Keratinocyte (primary cell): ENCODE measurements around the gene OSBPL5. TPM values are rescaled to one million over a fixed set of nuclear protein-coding genes. Genes with fewer than 3 reads are reported as not detected.

Experiments
- DNase-seq: peaks from one replicate; pipeline ENCODE4 v3.0.0-alpha.2; 2011; ENCODE audit warnings: low read depth, missing footprints, low spot score
- FAIRE-seq: peaks from 2 replicates; lab custom pipeline; 2011; peaks lifted over from hg19 to GRCh38; lab: Jason Lieb, UNC
- H2AFZ ChIP-seq: 2 replicates; pipeline ENCODE4 v1.6.0; 2012; ENCODE audit warnings: low read length, control low read depth, inconsistent platforms; ENCODE audit not compliant: control insufficient read depth
- H3K27ac ChIP-seq: 2 replicates; pipeline ENCODE4 v1.5.1; 2011; ENCODE audit warnings: low read length; ENCODE audit not compliant: control insufficient read depth, insufficient read depth
- H3K27me3 ChIP-seq: 3 replicates; pipeline ENCODE4 v1.6.0; 2011; ENCODE audit warnings: low read length; ENCODE audit not compliant: control insufficient read depth, insufficient read depth; ENCODE audit errors: extremely low read depth
- H3K36me3 ChIP-seq, 2 experiments: 2 replicates in 1 of 2; 3 replicates in 1 of 2; pipeline ENCODE4 v1.5.1; 2011; ENCODE audit warnings: low read length in 2 of 2, mild to moderate bottlenecking in 1 of 2; ENCODE audit not compliant: control insufficient read depth in 2 of 2, insufficient read depth in 2 of 2; ENCODE audit errors: extremely low read depth in 1 of 2
- H3K4me1 ChIP-seq: 3 replicates; pipeline ENCODE4 v1.5.1; 2011; ENCODE audit warnings: low read length; ENCODE audit not compliant: control insufficient read depth, insufficient read depth; ENCODE audit errors: extremely low read depth
- H3K4me2 ChIP-seq: 3 replicates; pipeline ENCODE4 v1.6.0; 2011; ENCODE audit warnings: low read depth, low read length; ENCODE audit not compliant: control insufficient read depth, insufficient read depth; ENCODE audit errors: extremely low read depth
- H3K4me3 ChIP-seq, 3 experiments: fragments of 200-600 bp in 1 of 3; sonication (generic) in 1 of 3; 2 replicates in 2 of 3; 3 replicates in 1 of 3; pipeline ENCODE4 v1.5.1; 2011 to 2016; ENCODE audit warnings: low read length in 3 of 3, mild to moderate bottlenecking in 3 of 3, control low read depth in 2 of 3, inconsistent platforms in 1 of 3, low read depth in 1 of 3, mixed read lengths in 1 of 3, mixed run types in 1 of 3, moderate library complexity in 1 of 3; ENCODE audit not compliant: control insufficient read depth in 2 of 3, insufficient read depth in 2 of 3; ENCODE audit errors: extremely low read depth in 1 of 3
- H3K79me2 ChIP-seq: 2 replicates; pipeline ENCODE4 v1.6.0; 2012; ENCODE audit warnings: low read length; ENCODE audit not compliant: control insufficient read depth, insufficient read depth
- H3K9ac ChIP-seq: 3 replicates; pipeline ENCODE4 v1.6.0; 2011; ENCODE audit warnings: low read length; ENCODE audit not compliant: control insufficient read depth, insufficient read depth; ENCODE audit errors: extremely low read depth
- H3K9me1 ChIP-seq: 3 replicates; pipeline ENCODE4 v1.6.0; 2011; ENCODE audit warnings: low read length; ENCODE audit not compliant: control insufficient read depth, insufficient read depth; ENCODE audit errors: extremely low read depth
- H3K9me3 ChIP-seq: 2 replicates; pipeline ENCODE4 v1.5.1; 2012; ENCODE audit warnings: low read depth, low read length; ENCODE audit not compliant: control insufficient read depth
- H4K20me1 ChIP-seq: 3 replicates; pipeline ENCODE4 v1.6.0; 2011; ENCODE audit warnings: low read length; ENCODE audit not compliant: control insufficient read depth, insufficient read depth; ENCODE audit errors: extremely low read depth
- CTCF ChIP-seq, 3 experiments: IDR thresholded peaks in 1 of 3; conservative IDR thresholded peaks in 1 of 3; optimal IDR thresholded peaks in 1 of 3; 2 replicates in 2 of 3; 3 replicates in 1 of 3; pipeline versions ENCODE3 to v1.5.1; 2011; ENCODE audit warnings: low read length in 3 of 3, mild to moderate bottlenecking in 3 of 3, moderate library complexity in 2 of 3, control low read depth in 1 of 3, inconsistent platforms in 1 of 3; ENCODE audit not compliant: insufficient read depth in 2 of 3; ENCODE audit errors: extremely low read depth in 1 of 3
- EZH2 ChIP-seq: IDR thresholded peaks from one replicate; pipeline ENCODE4 v1.6.1; 2012; ENCODE audit warnings: inconsistent platforms, mild to moderate bottlenecking, low read length, moderate library complexity
- dilution Hi-C: fragments of 300-500 bp; cut with MboI; formaldehyde crosslinking; loops from one replicate; pipeline ENCODE4 v1.7.0; 2020; ENCODE audit warnings: low sequenced_read_pairs; ENCODE audit not compliant: extremely low pct_ligation_motif_present
- polyA plus RNA-seq, 5 experiments: library from polyadenylated mRNA; depleted of rRNA in 3 of 5; stranded (reverse) in 3 of 5; stranded (forward) in 1 of 5; unstranded in 1 of 5; fragments of >200 nt; gene quantifications; 1 replicate in 1 of 5; 2 replicates in 3 of 5; 3 replicates in 1 of 5; pipeline versions ENCODE4 v1.2.1 to v1.2.3, GENCODE V29; 2011 to 2012; ENCODE audit warnings: missing spikeins in 2 of 5, low read depth in 1 of 5, low replicate concordance in 1 of 5

Gene OSBPL5
- polyA plus RNA-seq, 1 donor (not counting 4 experiments of a cell fraction or from before 2014, with no cell fraction given), result 3.0 TPM

GRCh38 chr11:3184732-3185347, 19.7 kb upstream of the OSBPL5 start:
- H4K20me1 ChIP-seq, result no peaks in the 10 kb centered on the region
- no peaks in the 10 kb centered on the region for H3K36me3 ChIP-seq
- DNase-seq, result no peak
- no peak overlapping the region for H3K4me2 ChIP-seq
- H3K9ac ChIP-seq, result no peak overlapping the region
- TF ChIP-seq CTCF (optimal IDR thresholded peaks at IDR 0.05 in 1 of 3, IDR thresholded peaks at IDR 0.05 in 1 of 3, conservative IDR thresholded peaks at IDR 0.05 in 1 of 3; ENCODE audit: extremely low read depth in 1 of 3, insufficient read depth in 2 of 3, low read length in 3 of 3) (no peak), EZH2 (no peak)
- no peaks in the 10 kb centered on the region for H3K27me3 ChIP-seq
- no peaks in the 10 kb centered on the region for H3K4me1 ChIP-seq
- no peaks in the 10 kb centered on the region for H3K79me2 ChIP-seq
- no peaks in the 10 kb centered on the region for H3K9me3 ChIP-seq
- no peak overlapping the region for H2AFZ ChIP-seq
- no peak overlapping the region for H3K27ac ChIP-seq
- no peak for FAIRE-seq
- no peak overlapping the region for H3K4me3 ChIP-seq
- H3K9me1 ChIP-seq, result no peaks in the 10 kb centered on the region
- dilution Hi-C loops, result no loop called here

- H3K27me3 ChIP-seq, result no peaks in the 10 kb centered on the region
- no peak overlapping the region for H3K27ac ChIP-seq
- no peak for DNase-seq
Observed at GRCh38 chr11:3183523-3183922, 18.4 kb upstream of the OSBPL5 start.

More at GRCh38 chr11:3183523-3183922, 18.4 kb upstream of the OSBPL5 start:
- Histone ChIP-seq H3K4me3 (no peak overlapping the region), H3K9me3 (no peaks in the 10 kb centered on the region), H3K79me2 (no peaks in the 10 kb centered on the region), H3K4me1 (no peaks in the 10 kb centered on the region), H2AFZ (no peak overlapping the region), H3K36me3 (no peaks in the 10 kb centered on the region), H4K20me1 (no peaks in the 10 kb centered on the region), H3K4me2 (no peak overlapping the region), H3K9ac (no peak overlapping the region), H3K9me1 (no peaks in the 10 kb centered on the region)
- no peak for TF ChIP-seq EZH2
- TF ChIP-seq CTCF (optimal IDR thresholded peaks at IDR 0.05 in 1 of 3, IDR thresholded peaks at IDR 0.05 in 1 of 3, conservative IDR thresholded peaks at IDR 0.05 in 1 of 3; ENCODE audit: extremely low read depth in 1 of 3, insufficient read depth in 2 of 3, low read length in 3 of 3), result no peak
- dilution Hi-C loops, result no loop called here
- FAIRE-seq, result no peak
